Measurements from ENCODE around the gene ERC2.

ERC2 gene

GRCh38 chr3:55682461-55682860 lies 785.8 kb downstream of the ERC2 start:
- no peak for DNase-seq (ENCODE audit: low read depth in 2 of 2)

GRCh38 chr3:55678546-55679216 lies 789.6 kb downstream of the ERC2 start:
- no peak for DNase-seq (ENCODE audit: low read depth in 2 of 2)

- DNase-seq (ENCODE audit: low read depth in 2 of 2) = no peak
Measured at GRCh38 chr3:55676643-55677042, 791.6 kb downstream of the ERC2 start.

GRCh38 chr3:55675478-55675877 lies 792.8 kb downstream of the ERC2 start:
- DNase-seq (ENCODE audit: low read depth in 2 of 2) = no peak

- no peak for DNase-seq (ENCODE audit: low read depth in 2 of 2)
Measured at GRCh38 chr3:55673764-55674163, 794.5 kb downstream of the ERC2 start.

- no peak for DNase-seq (ENCODE audit: low read depth in 2 of 2)
Measured at GRCh38 chr3:55669133-55669532, 799.1 kb downstream of the ERC2 start.

GRCh38 chr3:55668359-55668758 lies 799.9 kb downstream of the ERC2 start:
- DNase-seq (ENCODE audit: low read depth in 2 of 2) = no peak

- DNase-seq (ENCODE audit: low read depth in 2 of 2) = no peak
Measured at GRCh38 chr3:55664387-55664786, 803.9 kb downstream of the ERC2 start.

- no peak for DNase-seq (ENCODE audit: low read depth in 2 of 2)
Measured at GRCh38 chr3:55662683-55663082, 805.6 kb downstream of the ERC2 start.

- DNase-seq (ENCODE audit: low read depth in 2 of 2) = no peak
Measured at GRCh38 chr3:55661571-55661970, 806.7 kb downstream of the ERC2 start.

- DNase-seq (ENCODE audit: low read depth in 2 of 2) = no peak
Measured at GRCh38 chr3:55661141-55661540, 807.1 kb downstream of the ERC2 start.

GRCh38 chr3:55660642-55661041 lies 807.6 kb downstream of the ERC2 start:
- DNase-seq (ENCODE audit: low read depth in 2 of 2) = no peak

- no peak for DNase-seq (ENCODE audit: low read depth in 2 of 2)
Measured at GRCh38 chr3:55659701-55660100, 808.6 kb downstream of the ERC2 start.

GRCh38 chr3:55658690-55659562 lies 809.3 kb downstream of the ERC2 start:
- no peak for DNase-seq (ENCODE audit: low read depth in 2 of 2)

- no peak for DNase-seq (ENCODE audit: low read depth in 2 of 2)
Measured at GRCh38 chr3:55658270-55658669, 810.0 kb downstream of the ERC2 start.

GRCh38 chr3:55655544-55655943 lies 812.7 kb downstream of the ERC2 start:
- no peak for DNase-seq (ENCODE audit: low read depth in 2 of 2)

GRCh38 chr3:55654123-55654760 lies 814.0 kb downstream of the ERC2 start:
- no peak for DNase-seq (ENCODE audit: low read depth in 2 of 2)

- DNase-seq (ENCODE audit: low read depth in 2 of 2) = no peak
Measured at GRCh38 chr3:55651011-55651410, 817.3 kb downstream of the ERC2 start.

- DNase-seq (ENCODE audit: low read depth in 2 of 2) = no peak
Measured at GRCh38 chr3:55650011-55650410, 818.3 kb downstream of the ERC2 start.

GRCh38 chr3:55649554-55649953 lies 818.7 kb downstream of the ERC2 start:
- DNase-seq (ENCODE audit: low read depth in 2 of 2) = no peak

GRCh38 chr3:55648591-55649318 lies 819.5 kb downstream of the ERC2 start:
- no peak for DNase-seq (ENCODE audit: low read depth in 2 of 2)

- no peak for DNase-seq (ENCODE audit: low read depth in 2 of 2)
Measured at GRCh38 chr3:55647670-55648069, 820.6 kb downstream of the ERC2 start.

Measured in stimulated activated CD4-positive, alpha-beta T cell treated with anti-CD3 and anti-CD28 coated beads, Interleukin-1b, Interleukin-23, amount 100 ng/mL, for 4 hours (primary cell).